K562 (cell line): Measurements from ENCODE around the gene PPP1R14B. TPM values are rescaled to one million over a fixed set of nuclear protein-coding genes. Genes with fewer than 3 reads are reported as not detected.

Source experiments
- BRD4 ChIP-seq: fragments of 200-600 bp; sonication (generic); IDR thresholded peaks from 2 replicates; pipeline ENCODE4 v1.6.1; 2017; ENCODE audit warnings: inconsistent platforms
- BRD9 ChIP-seq: fragments of 450-650 bp; IDR thresholded peaks from 2 replicates; pipeline ENCODE4 v1.6.1; 2018; ENCODE audit warnings: low read depth; ENCODE audit not compliant: partially characterized antibody
- CCNT2 ChIP-seq: IDR thresholded peaks from 2 replicates; pipeline ENCODE4 v1.6.1; 2011; ENCODE audit warnings: borderline replicate concordance, low read depth, mild to moderate bottlenecking, moderate library complexity, mixed read lengths, low read length; ENCODE audit not compliant: insufficient read length; ENCODE audit errors: extremely low read depth
- ETS2 ChIP-seq: IDR thresholded peaks from 2 replicates; pipeline ENCODE4 v1.6.1; 2016; ENCODE audit warnings: borderline replicate concordance, missing genetic modification characterization, mild to moderate bottlenecking, moderate library complexity, missing compliant biosample characterization; ENCODE audit not compliant: poor library complexity, severe bottlenecking
- HCFC1 ChIP-seq: IDR thresholded peaks from 2 replicates; pipeline ENCODE4 v1.6.1; 2012; ENCODE audit warnings: low read depth, low read length, improper control_type of control experiment
- HNRNPK ChIP-seq: fragments of 200-400 bp; formaldehyde crosslinking; IDR thresholded peaks from one replicate; pipeline ENCODE4 v1.6.1; 2018; ENCODE audit warnings: mild to moderate bottlenecking, low read depth, low read length; ENCODE audit not compliant: poor library complexity, severe bottlenecking
- HNRNPLL ChIP-seq: fragments of 200-400 bp; formaldehyde crosslinking; IDR thresholded peaks from 2 replicates; pipeline ENCODE4 v1.6.1; 2017; ENCODE audit warnings: low read length, low read depth, mild to moderate bottlenecking; ENCODE audit not compliant: poor library complexity, severe bottlenecking
- ID3 ChIP-seq, 2 experiments: fragments of 250-450 bp in 1 of 2; fragments of 450-650 bp in 1 of 2; sonication (Bioruptor Pico) in 1 of 2; IDR thresholded peaks; 2 replicates each; pipeline versions ENCODE4 v1.6.1 to v1.8.0; 2016 to 2021; ENCODE audit warnings: mild to moderate bottlenecking in 2 of 2, moderate library complexity in 2 of 2, missing compliant biosample characterization in 1 of 2, missing genetic modification characterization in 1 of 2
- MECOM ChIP-seq: fragments of 250-450 bp; sonication (Bioruptor Pico); IDR thresholded peaks from 2 replicates; pipeline ENCODE4 v1.8.0; 2022; ENCODE audit warnings: inconsistent platforms
- MYNN ChIP-seq, 2 experiments: sonication (generic); formaldehyde crosslinking in 1 of 2; IDR thresholded peaks; 2 replicates each; pipeline versions ENCODE4 v1.5.0 to v1.6.1; 2016 to 2020; ENCODE audit warnings: antibody characterized with exemption in 1 of 2, missing genetic modification reagents in 1 of 2
- POLR2AphosphoS2 ChIP-seq: IDR thresholded peaks from 2 replicates; pipeline ENCODE4 v1.6.1; 2012; ENCODE audit warnings: low read length, improper control_type of control experiment
- RAD51 ChIP-seq: fragments of 450-650 bp; IDR thresholded peaks from 2 replicates; pipeline ENCODE4 v1.7.1; 2016; ENCODE audit warnings: low read depth, mild to moderate bottlenecking, borderline replicate concordance
- RFX5 ChIP-seq: IDR thresholded peaks from 2 replicates; pipeline ENCODE4 v1.6.1; 2011; ENCODE audit warnings: low read depth, mild to moderate bottlenecking, improper control_type of control experiment, low read length
- SMARCA5 ChIP-seq: fragments of 450-650 bp; IDR thresholded peaks from 2 replicates; pipeline ENCODE4 v1.6.1; 2016
- SREBF1 ChIP-seq: fragments of 150-350 bp; IDR thresholded peaks from 2 replicates; pipeline ENCODE4 v1.6.1; 2014; ENCODE audit warnings: antibody characterized with exemption, low read depth, low read length, borderline replicate concordance
- TAF1 ChIP-seq: IDR thresholded peaks from 2 replicates; pipeline ENCODE4 v1.6.1; 2011; ENCODE audit warnings: mild to moderate bottlenecking, low read length, moderate library complexity; ENCODE audit not compliant: insufficient read depth, control insufficient read depth, severe bottlenecking; ENCODE audit errors: extremely low read depth
- ZBTB7A ChIP-seq: IDR thresholded peaks from 2 replicates; pipeline ENCODE4 v1.6.1; 2011; ENCODE audit warnings: low read depth, mild to moderate bottlenecking, low read length, moderate library complexity, borderline replicate concordance; ENCODE audit not compliant: control insufficient read depth
- ZNF134 ChIP-seq: fragments of 250-450 bp; sonication (Bioruptor Pico); conservative IDR thresholded peaks from 2 replicates; pipeline ENCODE4 v1.4.0; 2020
- ZNF165 ChIP-seq: fragments of 250-450 bp; sonication (Bioruptor Pico); IDR thresholded peaks from 2 replicates; pipeline ENCODE4 v1.4.0; 2020; ENCODE audit warnings: borderline replicate concordance
- ZNF263 ChIP-seq: sonication (generic); formaldehyde crosslinking; IDR thresholded peaks from 2 replicates; pipeline ENCODE4 v1.8.0; 2022; ENCODE audit warnings: mild to moderate bottlenecking, missing genetic modification reagents, borderline replicate concordance
- ZNF592 ChIP-seq: fragments of 450-650 bp; IDR thresholded peaks from 2 replicates; pipeline ENCODE4 v1.6.1; 2017; ENCODE audit warnings: antibody characterized with exemption, mild to moderate bottlenecking
- ZNF644 ChIP-seq: fragments of 200-800 bp; sonication (Bioruptor generic); IDR thresholded peaks from 2 replicates; pipeline ENCODE4 v1.6.1; 2016; ENCODE audit warnings: low read depth, missing genetic modification characterization, missing compliant biosample characterization
- ZSCAN29 ChIP-seq: fragments of 450-650 bp; IDR thresholded peaks from 2 replicates; pipeline ENCODE4 v1.6.1; 2017
- polyA plus RNA-seq, 8 experiments: library from polyadenylated mRNA; depleted of rRNA in 4 of 8; stranded (reverse) in 5 of 8; unstranded in 3 of 8; fragments of >200 nt; fragmentation: Nextera tagmentation in 2 of 8; fragmentation: Illumina TruSeq in 1 of 8; extraction: Ambion mirVana in 2 of 8; extraction: Trizol in 1 of 8; gene quantifications; 2 replicates each; pipeline versions ENCODE4 v1.2.1 to v1.2.3, GENCODE V29; 2011 to 2014; ENCODE audit warnings: inconsistent platforms in 1 of 8, missing spikeins in 1 of 8
- total RNA-seq, 7 experiments: library from RNA; depleted of rRNA in 6 of 7; stranded (reverse); fragments of >200 nt in 6 of 7; fragmentation: Illumina TruSeq in 2 of 7; extraction: Trizol in 2 of 7; gene quantifications; 2 replicates each; pipeline versions ENCODE4 v1.2.1 to v1.2.3, GENCODE V29; 2011 to 2021; ENCODE audit warnings: low replicate concordance in 1 of 7

PPP1R14B gene
- total and polyA plus RNA-seq, 9 of the 15 experiments (the other 6 are each of a cell fraction or from before 2014, with no cell fraction given) = 7.7 to 566 (median 212) TPM

GRCh38 chr11:64206457-64207255, 40.1 kb downstream of the PPP1R14B start, which contains the start of gene FERMT3 (continued):
- no peak for TF ChIP-seq ZNF165
- TF ChIP-seq MYNN (IDR thresholded peaks at IDR 0.05) = peak; percentile 83
- TF ChIP-seq MYNN (CRISPR knock-in tag; IDR thresholded peaks at IDR 0.05) = no peak
- no peak for TF ChIP-seq ZNF644 (tag)
- TF ChIP-seq ZSCAN29 = 0 out of 2 replicates have a peak, but pooled peaks have one; percentile 52
- TF ChIP-seq HNRNPLL = no peak
- TF ChIP-seq HNRNPK = no peak
- peak; percentile 89 for TF ChIP-seq ZNF592
- no peak for TF ChIP-seq HCFC1
- TF ChIP-seq RFX5 = no peak
- no peak for TF ChIP-seq ZNF134
- no peak for TF ChIP-seq ID3 (CRISPR knock-in tag; IDR thresholded peaks at IDR 0.05)
- peak; percentile 30; the same call in 1 of the 2 replicates for TF ChIP-seq ID3 (tag; IDR thresholded peaks at IDR 0.05)
- peak; percentile 76; the same call in 1 of the 2 replicates for TF ChIP-seq POLR2AphosphoS2
- peak; percentile 57 for TF ChIP-seq BRD9
- TF ChIP-seq TAF1 = peak; percentile 77
- no peak for TF ChIP-seq MECOM (CRISPR knock-in tag)
- TF ChIP-seq ETS2 (tag) = no peak
- TF ChIP-seq RAD51 = no peak
- no peak for TF ChIP-seq SREBF1
- TF ChIP-seq CCNT2 = peak; percentile 18
- TF ChIP-seq BRD4 = no peak; the same call in 1 of the 2 replicates
- peak; percentile 56; the same call in 1 of the 2 replicates for TF ChIP-seq ZBTB7A
- TF ChIP-seq SMARCA5 = peak; percentile 79; the same call in 1 of the 2 replicates
- TF ChIP-seq ZNF263 (CRISPR knock-in tag) = peak; percentile 62; the same call in 1 of the 2 replicates
